CD4-positive, alpha-beta T cell treated with Interleukin-4 for 1 hour (primary cell): ENCODE measurements around the gene LY86.

ENCODE experiments used
- DNase-seq, 2 donors: peaks; one replicate each; pipeline ENCODE4 v3.0.0-alpha.2; 2020 to 2022

Gene LY86

GRCh38 chr6:6623553-6623952, 35.0 kb downstream of the LY86 start:
- no peak for DNase-seq

- DNase-seq: no peak
Measured at GRCh38 chr6:6624269-6624990, 35.9 kb downstream of the LY86 start.

- DNase-seq: no peak
Measured at GRCh38 chr6:6626187-6626586, 37.7 kb downstream of the LY86 start.

GRCh38 chr6:6629402-6629801, 40.9 kb downstream of the LY86 start:
- no peak for DNase-seq

GRCh38 chr6:6631053-6631452, 42.5 kb downstream of the LY86 start:
- DNase-seq: no peak

GRCh38 chr6:6631534-6632276, 43.2 kb downstream of the LY86 start:
- DNase-seq: no peak

GRCh38 chr6:6633898-6634734, 45.6 kb downstream of the LY86 start:
- no peak for DNase-seq

GRCh38 chr6:6634735-6635075, 46.2 kb downstream of the LY86 start:
- no peak for DNase-seq

- DNase-seq: no peak
Measured at GRCh38 chr6:6635291-6635690, 46.8 kb downstream of the LY86 start.

GRCh38 chr6:6635869-6636268, 47.3 kb downstream of the LY86 start:
- DNase-seq: no peak

- no peak for DNase-seq
Measured at GRCh38 chr6:6639572-6639971, 51.1 kb downstream of the LY86 start.

- DNase-seq: no peak
Measured at GRCh38 chr6:6640926-6641325, 52.4 kb downstream of the LY86 start.

GRCh38 chr6:6643398-6643797, 54.9 kb downstream of the LY86 start:
- no peak for DNase-seq

- DNase-seq: no peak
Measured at GRCh38 chr6:6645261-6645917, 56.9 kb downstream of the LY86 start.

- DNase-seq: no peak
Measured at GRCh38 chr6:6646384-6646783, 57.9 kb downstream of the LY86 start.

- DNase-seq: no peak
Measured at GRCh38 chr6:6646859-6647258, 58.3 kb downstream of the LY86 start.

- DNase-seq: no peak
Measured at GRCh38 chr6:6648692-6649343, 60.3 kb downstream of the LY86 start.

GRCh38 chr6:6649824-6650349, 61.4 kb downstream of the LY86 start:
- no peak for DNase-seq

- no peak for DNase-seq
Measured at GRCh38 chr6:6650839-6651238, 62.3 kb downstream of the LY86 start.

GRCh38 chr6:6651335-6651734, 62.8 kb downstream of the LY86 start:
- DNase-seq: no peak

- DNase-seq: no peak
Measured at GRCh38 chr6:6652932-6653331, 64.4 kb downstream of the LY86 start.
